ENCODE results near the gene SLC31A1. TPM values are rescaled to one million over a fixed set of nuclear protein-coding genes. Genes with fewer than 3 reads are reported as not detected.
A peak's percentile ranks its signal among the peaks of the same experiment; 100 is the strongest.

The SLC31A1 gene
- total and polyA plus RNA-seq, 2 experiments from 2014 or later: 15.0 to 32.1 TPM

- H3K27ac Mint-ChIP-seq: no peak within 1 kb of the TSS
- H3K36me3 Mint-ChIP-seq (ENCODE audit: low read depth): no peaks in the 10 kb centered on the region
- H3K4me3 Mint-ChIP-seq: no peak within 1 kb of the TSS
Measured at GRCh38 chr9:113302792-113303418, 81.6 kb downstream of the SLC31A1 start, which contains the start of gene RNF183. TSS of gene RNF183 (minus strand) at chr9:113303376. CDS start at chr9:113298184, 5,192 bp downstream.

More at GRCh38 chr9:113302792-113303418, 81.6 kb downstream of the SLC31A1 start, which contains the start of gene RNF183:
- no peaks in the 10 kb centered on the region for H3K27me3 ChIP-seq (ENCODE audit: insufficient read depth)
- H3K27me3 Mint-ChIP-seq (ENCODE audit: insufficient read depth, low read depth, poor library complexity): peaks cover 3% of the 10 kb centered on the region
- no peaks in the 10 kb centered on the region for H4K20me1 ChIP-seq (replicated peaks; ENCODE audit: insufficient read depth)
- no peaks in the 10 kb centered on the region for H3K36me3 ChIP-seq (ENCODE audit: insufficient read depth)
- ATAC-seq (peak; percentile 71), DNase-seq (ENCODE audit: low spot score) (peak; percentile 37)
- H3K27ac ChIP-seq (ENCODE audit: low read depth): no peak within 1 kb of the TSS
- no peaks in the 10 kb centered on the region for H3K9me2 ChIP-seq (ENCODE audit: insufficient read depth)
- H3K79me2 ChIP-seq (replicated peaks; ENCODE audit: insufficient read depth): no peaks in the 10 kb centered on the region
- H3K4me3 ChIP-seq: no peak within 1 kb of the TSS
- H3K9me3 Mint-ChIP-seq: no peaks in the 10 kb centered on the region
- H3K4me1 Mint-ChIP-seq: peaks cover 7% of the 10 kb centered on the region; the same call in 2 of the 3 replicates
- H3F3A ChIP-seq (replicated peaks; ENCODE audit: low read depth): no peaks in the 10 kb centered on the region
- TF ChIP-seq, protein P1, sequence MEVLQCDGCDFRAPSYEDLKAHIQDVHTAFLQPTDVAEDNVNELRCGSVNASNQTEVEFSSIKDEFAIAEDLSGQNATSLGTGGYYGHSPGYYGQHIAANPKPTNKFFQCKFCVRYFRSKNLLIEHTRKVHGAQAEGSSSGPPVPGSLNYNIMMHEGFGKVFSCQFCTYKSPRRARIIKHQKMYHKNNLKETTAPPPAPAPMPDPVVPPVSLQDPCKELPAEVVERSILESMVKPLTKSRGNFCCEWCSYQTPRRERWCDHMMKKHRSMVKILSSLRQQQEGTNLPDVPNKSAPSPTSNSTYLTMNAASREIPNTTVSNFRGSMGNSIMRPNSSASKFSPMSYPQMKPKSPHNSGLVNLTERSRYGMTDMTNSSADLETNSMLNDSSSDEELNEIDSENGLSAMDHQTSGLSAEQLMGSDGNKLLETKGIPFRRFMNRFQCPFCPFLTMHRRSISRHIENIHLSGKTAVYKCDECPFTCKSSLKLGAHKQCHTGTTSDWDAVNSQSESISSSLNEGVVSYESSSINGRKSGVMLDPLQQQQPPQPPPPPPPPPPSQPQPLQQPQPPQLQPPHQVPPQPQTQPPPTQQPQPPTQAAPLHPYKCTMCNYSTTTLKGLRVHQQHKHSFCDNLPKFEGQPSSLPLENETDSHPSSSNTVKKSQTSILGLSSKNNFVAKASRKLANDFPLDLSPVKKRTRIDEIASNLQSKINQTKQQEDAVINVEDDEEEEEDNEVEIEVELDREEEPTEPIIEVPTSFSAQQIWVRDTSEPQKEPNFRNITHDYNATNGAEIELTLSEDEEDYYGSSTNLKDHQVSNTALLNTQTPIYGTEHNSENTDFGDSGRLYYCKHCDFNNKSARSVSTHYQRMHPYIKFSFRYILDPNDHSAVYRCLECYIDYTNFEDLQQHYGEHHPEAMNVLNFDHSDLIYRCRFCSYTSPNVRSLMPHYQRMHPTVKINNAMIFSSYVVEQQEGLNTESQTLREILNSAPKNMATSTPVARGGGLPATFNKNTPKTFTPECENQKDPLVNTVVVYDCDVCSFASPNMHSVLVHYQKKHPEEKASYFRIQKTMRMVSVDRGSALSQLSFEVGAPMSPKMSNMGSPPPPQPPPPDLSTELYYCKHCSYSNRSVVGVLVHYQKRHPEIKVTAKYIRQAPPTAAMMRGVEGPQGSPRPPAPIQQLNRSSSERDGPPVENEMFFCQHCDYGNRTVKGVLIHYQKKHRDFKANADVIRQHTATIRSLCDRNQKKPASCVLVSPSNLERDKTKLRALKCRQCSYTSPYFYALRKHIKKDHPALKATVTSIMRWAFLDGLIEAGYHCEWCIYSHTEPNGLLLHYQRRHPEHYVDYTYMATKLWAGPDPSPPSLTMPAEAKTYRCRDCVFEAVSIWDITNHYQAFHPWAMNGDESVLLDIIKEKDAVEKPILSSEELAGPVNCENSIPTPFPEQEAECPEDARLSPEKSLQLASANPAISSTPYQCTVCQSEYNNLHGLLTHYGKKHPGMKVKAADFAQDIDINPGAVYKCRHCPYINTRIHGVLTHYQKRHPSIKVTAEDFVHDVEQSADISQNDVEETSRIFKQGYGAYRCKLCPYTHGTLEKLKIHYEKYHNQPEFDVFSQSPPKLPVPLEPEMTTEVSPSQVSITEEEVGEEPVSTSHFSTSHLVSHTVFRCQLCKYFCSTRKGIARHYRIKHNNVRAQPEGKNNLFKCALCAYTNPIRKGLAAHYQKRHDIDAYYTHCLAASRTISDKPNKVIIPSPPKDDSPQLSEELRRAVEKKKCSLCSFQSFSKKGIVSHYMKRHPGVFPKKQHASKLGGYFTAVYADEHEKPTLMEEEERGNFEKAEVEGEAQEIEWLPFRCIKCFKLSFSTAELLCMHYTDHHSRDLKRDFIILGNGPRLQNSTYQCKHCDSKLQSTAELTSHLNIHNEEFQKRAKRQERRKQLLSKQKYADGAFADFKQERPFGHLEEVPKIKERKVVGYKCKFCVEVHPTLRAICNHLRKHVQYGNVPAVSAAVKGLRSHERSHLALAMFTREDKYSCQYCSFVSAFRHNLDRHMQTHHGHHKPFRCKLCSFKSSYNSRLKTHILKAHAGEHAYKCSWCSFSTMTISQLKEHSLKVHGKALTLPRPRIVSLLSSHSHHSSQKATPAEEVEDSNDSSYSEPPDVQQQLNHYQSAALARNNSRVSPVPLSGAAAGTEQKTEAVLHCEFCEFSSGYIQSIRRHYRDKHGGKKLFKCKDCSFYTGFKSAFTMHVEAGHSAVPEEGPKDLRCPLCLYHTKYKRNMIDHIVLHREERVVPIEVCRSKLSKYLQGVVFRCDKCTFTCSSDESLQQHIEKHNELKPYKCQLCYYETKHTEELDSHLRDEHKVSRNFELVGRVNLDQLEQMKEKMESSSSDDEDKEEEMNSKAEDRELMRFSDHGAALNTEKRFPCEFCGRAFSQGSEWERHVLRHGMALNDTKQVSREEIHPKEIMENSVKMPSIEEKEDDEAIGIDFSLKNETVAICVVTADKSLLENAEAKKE (CRISPR knock-in tag; IDR thresholded peaks at IDR 0.05): no peak
- TF ChIP-seq EZH2phosphoT487 (IDR thresholded peaks at IDR 0.05; ENCODE audit: unreplicated experiment): no peak
- TF ChIP-seq ZNF331 (CRISPR knock-in tag; IDR thresholded peaks at IDR 0.05; ENCODE audit: low read depth): no peak
- no peak for TF ChIP-seq NANOG (IDR thresholded peaks at IDR 0.05; ENCODE audit: borderline replicate concordance)
- TF ChIP-seq CTCF (conservative IDR thresholded peaks at IDR 0.05; ENCODE audit: low read depth in 2 of 2): no peak
- no peak for TF ChIP-seq STAT1 (IDR thresholded peaks at IDR 0.05; ENCODE audit: unreplicated experiment)
- TF ChIP-seq POLR2AphosphoS5 (IDR thresholded peaks at IDR 0.05; ENCODE audit: low read depth): no peak
- TF ChIP-seq ETS1 (IDR thresholded peaks at IDR 0.05): no peak
- TF ChIP-seq CREB1 (CRISPR knock-in tag; IDR thresholded peaks at IDR 0.05; ENCODE audit: low read depth): no peak
- no peak for TF ChIP-seq REST (IDR thresholded peaks at IDR 0.05; ENCODE audit: unreplicated experiment)
- TF ChIP-seq ZNF114 (CRISPR knock-in tag; IDR thresholded peaks at IDR 0.05): no peak
- TF ChIP-seq EZH2 (IDR thresholded peaks at IDR 0.05; ENCODE audit: low read depth, unreplicated experiment): no peak
- no peak for TF ChIP-seq JUNB (IDR thresholded peaks at IDR 0.05; ENCODE audit: unreplicated experiment)
- H3K4me2 ChIP-seq: no peak within 1 kb of the TSS
- H3K4me1 ChIP-seq (ENCODE audit: insufficient read depth): no peaks in the 10 kb centered on the region
- H2AFZ ChIP-seq: peak within 1 kb of the TSS; percentile 89

All from GM23338 (cell line).